GM12864 (cell line): ENCODE measurements around the gene IKZF2.

Source experiments
- DNase-seq: peaks from one replicate; pipeline ENCODE4 v3.0.0-alpha.2; 2011; ENCODE audit warnings: low read depth
- H3K4me3 ChIP-seq: 2 replicates; pipeline ENCODE4 v1.5.1; 2011; ENCODE audit warnings: mild to moderate bottlenecking, low read depth, low read length, control low read depth
- TF ChIP-seq, protein P1 (sequence below): IDR thresholded peaks from 2 replicates; pipeline ENCODE4 v1.5.1; 2011; ENCODE audit warnings: low read depth, mild to moderate bottlenecking, moderate library complexity, low read length, control low read depth, inconsistent platforms; ENCODE audit errors: missing control alignments

The IKZF2 gene

DNA sequence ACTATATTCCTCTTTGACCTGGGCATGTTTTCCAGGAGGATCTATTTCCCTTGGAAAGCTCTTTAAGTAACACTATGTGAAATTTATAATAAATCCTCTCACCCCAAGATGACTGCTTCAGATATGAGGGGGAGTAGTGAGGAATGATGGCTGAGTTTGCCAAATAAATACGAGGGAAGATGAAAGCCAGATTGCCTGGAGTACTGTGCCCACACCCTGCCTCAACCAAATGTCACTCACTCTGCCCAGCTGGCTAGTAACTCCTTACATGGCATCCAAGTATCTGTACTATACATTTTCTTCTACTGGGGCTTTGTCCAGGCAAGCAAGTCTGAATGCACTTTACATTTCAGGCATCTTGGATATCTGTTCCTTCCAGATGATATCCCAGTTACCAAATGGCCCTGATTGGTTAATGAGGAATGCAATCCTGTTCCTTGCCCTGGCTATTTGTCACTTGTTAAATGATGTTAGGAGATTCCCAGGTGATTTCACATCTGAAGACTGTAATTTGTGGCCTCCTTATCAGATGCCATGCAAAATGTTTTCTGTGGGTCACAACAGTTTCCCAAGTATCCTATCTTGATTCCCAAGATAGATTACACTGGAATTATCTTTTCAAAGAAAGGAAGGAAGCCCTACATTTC, 191.8 kb downstream of the IKZF2 start:
- TF ChIP-seq, protein P1, sequence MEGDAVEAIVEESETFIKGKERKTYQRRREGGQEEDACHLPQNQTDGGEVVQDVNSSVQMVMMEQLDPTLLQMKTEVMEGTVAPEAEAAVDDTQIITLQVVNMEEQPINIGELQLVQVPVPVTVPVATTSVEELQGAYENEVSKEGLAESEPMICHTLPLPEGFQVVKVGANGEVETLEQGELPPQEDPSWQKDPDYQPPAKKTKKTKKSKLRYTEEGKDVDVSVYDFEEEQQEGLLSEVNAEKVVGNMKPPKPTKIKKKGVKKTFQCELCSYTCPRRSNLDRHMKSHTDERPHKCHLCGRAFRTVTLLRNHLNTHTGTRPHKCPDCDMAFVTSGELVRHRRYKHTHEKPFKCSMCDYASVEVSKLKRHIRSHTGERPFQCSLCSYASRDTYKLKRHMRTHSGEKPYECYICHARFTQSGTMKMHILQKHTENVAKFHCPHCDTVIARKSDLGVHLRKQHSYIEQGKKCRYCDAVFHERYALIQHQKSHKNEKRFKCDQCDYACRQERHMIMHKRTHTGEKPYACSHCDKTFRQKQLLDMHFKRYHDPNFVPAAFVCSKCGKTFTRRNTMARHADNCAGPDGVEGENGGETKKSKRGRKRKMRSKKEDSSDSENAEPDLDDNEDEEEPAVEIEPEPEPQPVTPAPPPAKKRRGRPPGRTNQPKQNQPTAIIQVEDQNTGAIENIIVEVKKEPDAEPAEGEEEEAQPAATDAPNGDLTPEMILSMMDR, result no peak
- no peak overlapping the region for H3K4me3 ChIP-seq
- no peak for DNase-seq

- DNase-seq, result no peak
- TF ChIP-seq, protein P1, result no peak
- no peak overlapping the region for H3K4me3 ChIP-seq
Measured at GRCh38 chr2:212958757-212959295, 192.6 kb downstream of the IKZF2 start.

DNA sequence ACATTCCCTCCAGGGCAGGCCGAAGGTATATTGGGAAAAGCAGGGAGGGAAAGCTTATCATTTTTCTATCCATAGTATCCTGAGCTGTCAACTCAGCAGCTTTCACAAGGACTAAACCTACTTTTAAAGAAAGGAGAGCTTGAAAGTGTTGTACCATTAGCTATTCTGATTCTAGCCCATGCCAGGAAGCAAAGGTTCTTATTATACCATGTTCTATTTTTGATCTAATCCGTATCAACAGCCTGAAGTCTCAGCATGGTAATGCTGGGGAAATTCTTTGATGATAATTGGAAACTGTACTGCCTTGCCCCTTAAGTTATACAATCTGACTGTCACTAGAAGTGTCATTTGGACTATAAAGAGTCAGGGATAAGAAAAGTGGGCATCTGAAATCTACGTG, 193.3 kb downstream of the IKZF2 start:
- no peak overlapping the region for H3K4me3 ChIP-seq
- DNase-seq, result no peak
- TF ChIP-seq, protein P1, result no peak

DNA sequence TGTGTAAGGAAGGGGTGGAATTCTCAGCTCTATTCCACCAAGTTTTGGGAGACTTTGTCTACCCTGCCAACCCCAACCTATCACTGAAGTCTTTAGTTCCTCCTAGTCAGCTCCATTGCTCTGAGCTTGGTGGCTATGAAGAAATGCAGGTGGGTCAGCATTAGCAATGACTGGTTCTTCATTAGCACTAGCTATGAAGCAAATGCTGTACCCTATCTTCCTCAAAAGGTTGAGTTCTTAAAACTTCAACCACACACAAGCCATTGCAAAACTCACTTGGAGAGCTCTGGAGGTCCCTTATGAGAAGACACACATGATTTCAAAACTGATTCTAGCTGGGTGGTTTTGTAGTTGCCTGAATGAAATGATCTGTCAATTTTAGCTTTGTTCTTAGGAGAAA, 193.8 kb downstream of the IKZF2 start:
- H3K4me3 ChIP-seq, result no peak overlapping the region
- no peak for DNase-seq

DNA sequence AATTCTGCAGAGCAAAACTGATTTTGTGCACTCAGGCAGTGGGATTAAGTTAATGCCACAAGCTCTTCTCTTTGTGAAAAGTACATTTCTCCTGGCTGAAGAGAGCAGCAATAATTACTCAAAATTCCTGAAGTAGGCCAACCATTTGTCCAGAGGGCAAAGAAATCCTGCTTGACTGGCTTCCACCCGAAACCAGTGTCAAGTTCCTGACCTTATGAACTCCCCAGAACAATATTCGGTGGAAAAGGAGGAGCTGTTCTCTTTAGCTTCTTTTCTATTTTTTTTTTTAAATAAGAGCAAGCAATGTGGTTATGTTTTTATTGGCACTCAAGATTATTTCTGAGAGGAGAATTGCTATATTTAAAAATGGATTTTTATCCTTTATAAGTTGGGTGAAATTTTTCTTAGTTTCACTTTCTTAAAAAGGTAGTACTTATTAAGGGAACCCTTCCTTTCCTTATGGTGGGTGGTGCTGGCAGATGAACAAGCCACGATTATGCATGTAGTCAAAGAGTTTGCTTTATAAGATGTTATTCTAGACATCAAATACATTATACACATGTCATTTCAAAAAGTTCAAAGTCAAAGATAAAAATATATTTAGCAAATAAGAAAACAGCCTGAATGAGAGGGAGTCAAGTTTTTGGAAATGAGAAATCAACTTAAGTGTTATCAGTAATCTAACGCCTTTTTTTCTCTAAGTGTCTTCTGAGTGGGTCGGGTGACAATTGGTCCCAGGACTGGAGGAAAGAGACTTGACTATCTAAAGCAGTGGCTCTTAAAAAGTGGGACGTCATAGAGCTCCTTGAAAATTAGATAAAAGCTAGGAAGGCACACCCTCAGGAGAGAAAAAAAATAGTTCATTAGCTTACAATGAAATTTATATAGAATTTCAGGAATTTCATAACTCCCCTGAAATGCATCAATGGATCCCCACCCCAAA, 194.5 kb downstream of the IKZF2 start:
- TF ChIP-seq, protein P1, result no peak
- no peak for DNase-seq

More for the DNA sequence above, 193.8 kb downstream of the IKZF2 start:
- TF ChIP-seq, protein P1, result no peak

GRCh38 chr2:212953170-212953920, 198.1 kb downstream of the IKZF2 start:
- no peak overlapping the region for H3K4me3 ChIP-seq
- DNase-seq, result no peak
- TF ChIP-seq, protein P1, result no peak

More for the DNA sequence above, 194.5 kb downstream of the IKZF2 start:
- H3K4me3 ChIP-seq, result no peak overlapping the region
